ENCODE measurements around the gene STX8.
"Not testable (repeated sequence)": the region's sequence is repeated elsewhere in the genome, so short reads cannot be mapped to it uniquely, and the experiment has no call there.

The STX8 gene

GRCh38 chr17:9339482-9339881, 236.1 kb downstream of the STX8 start:
- not testable (repeated sequence) for H3K4me3 ChIP-seq (ENCODE audit: insufficient read depth in 1 of 2, low read depth in 1 of 2, low read length in 2 of 2)

GRCh38 chr17:9336817-9337216, 238.8 kb downstream of the STX8 start:
- Histone ChIP-seq H3K9me3 (ENCODE audit: control insufficient read depth, low read length) (peaks cover 10% of the 10 kb centered on the region), H4K91ac (ENCODE audit: low read length) (no peak overlapping the region), H3K9ac (ENCODE audit: low read length) (no peak overlapping the region), H4K8ac (ENCODE audit: low read length) (no peak overlapping the region), H2BK15ac (ENCODE audit: low read depth, poor library complexity, severe bottlenecking) (no peak overlapping the region), H2BK120ac (ENCODE audit: low read depth, low read length) (no peak overlapping the region), H3K18ac (ENCODE audit: low read depth in 1 of 2, low read length in 2 of 2) (no peak overlapping the region), H3K27ac (ENCODE audit: low read length, poor library complexity, severe bottlenecking) (no peak overlapping the region), H2AFZ (ENCODE audit: low read depth, low read length) (no peak overlapping the region), H3K4me3 (ENCODE audit: insufficient read depth in 1 of 2, low read depth in 1 of 2, low read length in 2 of 2) (no peak overlapping the region), H3K27me3 (ENCODE audit: control insufficient read depth in 1 of 2, insufficient read depth in 1 of 2, low read length in 2 of 2) (no peaks in the 10 kb centered on the region), H3K79me1 (replicated peaks; ENCODE audit: low read length, poor library complexity, severe bottlenecking) (no peaks in the 10 kb centered on the region), H3K14ac (ENCODE audit: low read length in 2 of 2) (no peak overlapping the region), H3K4me2 (ENCODE audit: low read length, poor library complexity, severe bottlenecking) (no peak overlapping the region), H3K4me1 (ENCODE audit: control insufficient read depth, insufficient read depth, low read depth, low read length) (no peaks in the 10 kb centered on the region), H2BK12ac (ENCODE audit: low read length in 2 of 2) (no peak overlapping the region), H3K23ac (ENCODE audit: low read length in 2 of 2) (no peak overlapping the region), H2AK5ac (ENCODE audit: low read length, severe bottlenecking) (no peak overlapping the region), H3K4ac (ENCODE audit: low read depth in 1 of 2, low read length in 2 of 2) (no peak overlapping the region), H2BK5ac (ENCODE audit: low read depth, low read length, poor library complexity, severe bottlenecking) (no peak overlapping the region), H3K36me3 (ENCODE audit: control insufficient read depth in 1 of 2, insufficient read depth in 2 of 2, low read depth in 1 of 2, low read length in 2 of 2) (no peaks in the 10 kb centered on the region)
- DNase-seq = no peak
- 100% methylated on average over 1 of the region's 2 CpGs for WGBS

More at GRCh38 chr17:9339482-9339881, 236.1 kb downstream of the STX8 start:
- not testable (repeated sequence) for H3K9me3 ChIP-seq (ENCODE audit: control insufficient read depth, low read length); H3K9ac ChIP-seq (ENCODE audit: low read length); H3K4me1 ChIP-seq (ENCODE audit: control insufficient read depth, insufficient read depth, low read depth, low read length); H3K14ac ChIP-seq (ENCODE audit: low read length in 2 of 2); H4K91ac ChIP-seq (ENCODE audit: low read length); H3K27me3 ChIP-seq (ENCODE audit: control insufficient read depth in 1 of 2, insufficient read depth in 1 of 2, low read length in 2 of 2); H4K8ac ChIP-seq (ENCODE audit: low read length); H2BK5ac ChIP-seq (ENCODE audit: low read depth, low read length, poor library complexity, severe bottlenecking); H2BK12ac ChIP-seq (ENCODE audit: low read length in 2 of 2); H3K36me3 ChIP-seq (ENCODE audit: control insufficient read depth in 1 of 2, insufficient read depth in 2 of 2, low read depth in 1 of 2, low read length in 2 of 2); H2BK15ac ChIP-seq (ENCODE audit: low read depth, poor library complexity, severe bottlenecking); H3K27ac ChIP-seq (ENCODE audit: low read length, poor library complexity, severe bottlenecking); H3K4ac ChIP-seq (ENCODE audit: low read depth in 1 of 2, low read length in 2 of 2); H2BK120ac ChIP-seq (ENCODE audit: low read depth, low read length); DNase-seq; H3K4me2 ChIP-seq (ENCODE audit: low read length, poor library complexity, severe bottlenecking); H3K18ac ChIP-seq (ENCODE audit: low read depth in 1 of 2, low read length in 2 of 2); H3K23ac ChIP-seq (ENCODE audit: low read length in 2 of 2); H3K79me1 ChIP-seq (replicated peaks; ENCODE audit: low read length, poor library complexity, severe bottlenecking); H2AK5ac ChIP-seq (ENCODE audit: low read length, severe bottlenecking); H2AFZ ChIP-seq (ENCODE audit: low read depth, low read length)
- 89% methylated on average over 10 of the region's 10 CpGs for WGBS

- Histone ChIP-seq H4K91ac (ENCODE audit: low read length) (no peak overlapping the region), H3K23ac (ENCODE audit: low read length in 2 of 2) (no peak overlapping the region), H3K9me3 (ENCODE audit: control insufficient read depth, low read length) (peaks cover 10% of the 10 kb centered on the region), H3K14ac (ENCODE audit: low read length in 2 of 2) (no peak overlapping the region), H3K9ac (ENCODE audit: low read length) (no peak overlapping the region), H3K4me3 (ENCODE audit: insufficient read depth in 1 of 2, low read depth in 1 of 2, low read length in 2 of 2) (no peak overlapping the region), H2BK15ac (ENCODE audit: low read depth, poor library complexity, severe bottlenecking) (no peak overlapping the region), H3K36me3 (ENCODE audit: control insufficient read depth in 1 of 2, insufficient read depth in 2 of 2, low read depth in 1 of 2, low read length in 2 of 2) (no peaks in the 10 kb centered on the region), H2BK5ac (ENCODE audit: low read depth, low read length, poor library complexity, severe bottlenecking) (no peak overlapping the region), H2BK12ac (ENCODE audit: low read length in 2 of 2) (no peak overlapping the region), H3K4me2 (ENCODE audit: low read length, poor library complexity, severe bottlenecking) (no peak overlapping the region), H3K4me1 (ENCODE audit: control insufficient read depth, insufficient read depth, low read depth, low read length) (no peaks in the 10 kb centered on the region), H2BK120ac (ENCODE audit: low read depth, low read length) (no peak overlapping the region), H3K27ac (ENCODE audit: low read length, poor library complexity, severe bottlenecking) (no peak overlapping the region), H2AK5ac (ENCODE audit: low read length, severe bottlenecking) (no peak overlapping the region), H3K27me3 (ENCODE audit: control insufficient read depth in 1 of 2, insufficient read depth in 1 of 2, low read length in 2 of 2) (no peaks in the 10 kb centered on the region), H3K79me1 (replicated peaks; ENCODE audit: low read length, poor library complexity, severe bottlenecking) (no peaks in the 10 kb centered on the region), H3K4ac (ENCODE audit: low read depth in 1 of 2, low read length in 2 of 2) (no peak overlapping the region), H2AFZ (ENCODE audit: low read depth, low read length) (no peak overlapping the region), H4K8ac (ENCODE audit: low read length) (no peak overlapping the region), H3K18ac (ENCODE audit: low read depth in 1 of 2, low read length in 2 of 2) (no peak overlapping the region)
- WGBS = 88% methylated on average over 10 of the region's 10 CpGs
- DNase-seq = no peak
These were observed 240.8 kb downstream of the STX8 start for GRCh38 chr17:9334536-9335446.

GRCh38 chr17:9332132-9332494, 243.5 kb downstream of the STX8 start:
- Histone ChIP-seq H3K4me1 (ENCODE audit: control insufficient read depth, insufficient read depth, low read depth, low read length) (no peaks in the 10 kb centered on the region), H2AK5ac (ENCODE audit: low read length, severe bottlenecking) (no peak overlapping the region), H2BK120ac (ENCODE audit: low read depth, low read length) (no peak overlapping the region), H3K79me1 (replicated peaks; ENCODE audit: low read length, poor library complexity, severe bottlenecking) (no peaks in the 10 kb centered on the region), H2AFZ (ENCODE audit: low read depth, low read length) (no peak overlapping the region), H3K27me3 (ENCODE audit: control insufficient read depth in 1 of 2, insufficient read depth in 1 of 2, low read length in 2 of 2) (no peaks in the 10 kb centered on the region), H2BK15ac (ENCODE audit: low read depth, poor library complexity, severe bottlenecking) (no peak overlapping the region), H3K18ac (ENCODE audit: low read depth in 1 of 2, low read length in 2 of 2) (no peak overlapping the region), H3K27ac (ENCODE audit: low read length, poor library complexity, severe bottlenecking) (no peak overlapping the region), H3K23ac (ENCODE audit: low read length in 2 of 2) (no peak overlapping the region), H4K8ac (ENCODE audit: low read length) (no peak overlapping the region), H2BK5ac (ENCODE audit: low read depth, low read length, poor library complexity, severe bottlenecking) (no peak overlapping the region), H2BK12ac (ENCODE audit: low read length in 2 of 2) (no peak overlapping the region), H3K9ac (ENCODE audit: low read length) (no peak overlapping the region), H3K4ac (ENCODE audit: low read depth in 1 of 2, low read length in 2 of 2) (no peak overlapping the region), H3K4me3 (ENCODE audit: insufficient read depth in 1 of 2, low read depth in 1 of 2, low read length in 2 of 2) (no peak overlapping the region), H3K36me3 (ENCODE audit: control insufficient read depth in 1 of 2, insufficient read depth in 2 of 2, low read depth in 1 of 2, low read length in 2 of 2) (no peaks in the 10 kb centered on the region), H3K4me2 (ENCODE audit: low read length, poor library complexity, severe bottlenecking) (no peak overlapping the region), H3K9me3 (ENCODE audit: control insufficient read depth, low read length) (peaks cover 10% of the 10 kb centered on the region), H3K14ac (ENCODE audit: low read length in 2 of 2) (no peak overlapping the region), H4K91ac (ENCODE audit: low read length) (no peak overlapping the region)
- no peak for DNase-seq
- WGBS = 93% methylated on average over 6 of the region's 6 CpGs

Measured in mesenchymal stem cell (in vitro differentiated cells and primary cell).